A549 (cell line): ENCODE results near the gene TMEM86B.

Experiments used
- KDM1A ChIP-seq: fragments of 200-600 bp; sonication (generic); IDR thresholded peaks from 2 replicates; pipeline ENCODE4 v1.6.1; 2016; ENCODE audit warnings: low read depth, mild to moderate bottlenecking
- TF ChIP-seq, protein P1 (sequence below): fragments of >200 bp; sonication (Bioruptor Twin); formaldehyde crosslinking; IDR thresholded peaks from 3 replicates; pipeline ENCODE4 v1.5.1; 2016
- TF ChIP-seq, protein P2 (sequence below): IDR thresholded peaks from 2 replicates; pipeline ENCODE4 v1.6.1; 2012
- TF ChIP-seq, protein P3 (sequence below): fragments of >200 bp; sonication (Bioruptor Twin); formaldehyde crosslinking; IDR thresholded peaks from 3 replicates; pipeline ENCODE4 v1.6.1; 2016

DNA sequence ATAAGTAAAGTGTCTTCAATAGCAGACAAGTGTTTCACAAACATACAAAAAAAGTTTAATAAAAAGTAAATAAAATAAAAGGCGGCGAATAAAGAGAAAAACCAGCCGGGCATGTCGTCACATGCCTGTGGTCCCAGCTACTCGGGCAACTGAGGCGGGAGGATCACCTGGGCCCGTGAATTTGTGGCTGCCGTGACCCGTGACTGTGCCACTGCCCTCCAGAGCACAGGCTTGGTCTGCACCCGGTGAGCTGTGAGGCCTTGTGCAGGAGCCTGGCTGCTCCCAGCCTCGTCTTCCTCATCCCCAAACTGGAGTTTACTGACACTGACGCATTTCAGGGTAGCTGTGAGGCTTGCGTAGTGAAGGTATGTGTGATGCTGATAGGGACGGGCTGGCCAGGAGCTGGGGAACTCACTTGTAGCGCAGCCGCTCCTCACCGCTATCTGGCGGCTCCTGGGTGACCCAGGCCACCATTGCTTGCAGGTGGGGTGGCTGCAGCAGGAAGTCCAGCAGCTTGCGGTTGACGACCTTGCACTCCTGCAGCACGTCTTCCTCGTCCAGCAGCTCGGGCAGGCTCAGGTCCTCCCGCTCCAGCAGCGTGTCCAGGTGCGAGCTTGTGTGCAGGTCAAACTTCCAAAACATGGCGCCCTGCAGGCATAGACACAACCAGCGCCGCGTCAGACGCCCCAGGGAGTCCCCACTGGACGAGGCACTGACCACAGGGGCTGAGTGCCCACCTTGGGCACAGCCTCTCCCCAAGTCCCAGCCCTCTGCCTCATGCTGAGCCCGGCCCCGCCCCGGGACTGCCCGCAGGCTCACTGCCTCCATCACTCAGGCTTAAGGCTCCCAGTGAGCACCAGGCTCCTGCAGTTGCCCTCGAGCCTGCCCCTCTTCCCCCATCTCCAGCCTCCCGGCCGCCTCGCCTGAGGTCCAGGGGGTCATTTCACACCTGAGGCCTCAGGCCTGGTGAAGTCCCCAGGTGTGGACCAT lies 18.2 kb upstream of the TMEM86B start:
- TF ChIP-seq, protein P1, sequence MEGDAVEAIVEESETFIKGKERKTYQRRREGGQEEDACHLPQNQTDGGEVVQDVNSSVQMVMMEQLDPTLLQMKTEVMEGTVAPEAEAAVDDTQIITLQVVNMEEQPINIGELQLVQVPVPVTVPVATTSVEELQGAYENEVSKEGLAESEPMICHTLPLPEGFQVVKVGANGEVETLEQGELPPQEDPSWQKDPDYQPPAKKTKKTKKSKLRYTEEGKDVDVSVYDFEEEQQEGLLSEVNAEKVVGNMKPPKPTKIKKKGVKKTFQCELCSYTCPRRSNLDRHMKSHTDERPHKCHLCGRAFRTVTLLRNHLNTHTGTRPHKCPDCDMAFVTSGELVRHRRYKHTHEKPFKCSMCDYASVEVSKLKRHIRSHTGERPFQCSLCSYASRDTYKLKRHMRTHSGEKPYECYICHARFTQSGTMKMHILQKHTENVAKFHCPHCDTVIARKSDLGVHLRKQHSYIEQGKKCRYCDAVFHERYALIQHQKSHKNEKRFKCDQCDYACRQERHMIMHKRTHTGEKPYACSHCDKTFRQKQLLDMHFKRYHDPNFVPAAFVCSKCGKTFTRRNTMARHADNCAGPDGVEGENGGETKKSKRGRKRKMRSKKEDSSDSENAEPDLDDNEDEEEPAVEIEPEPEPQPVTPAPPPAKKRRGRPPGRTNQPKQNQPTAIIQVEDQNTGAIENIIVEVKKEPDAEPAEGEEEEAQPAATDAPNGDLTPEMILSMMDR, result no peak
- no peak for TF ChIP-seq KDM1A
- TF ChIP-seq, protein P2, sequence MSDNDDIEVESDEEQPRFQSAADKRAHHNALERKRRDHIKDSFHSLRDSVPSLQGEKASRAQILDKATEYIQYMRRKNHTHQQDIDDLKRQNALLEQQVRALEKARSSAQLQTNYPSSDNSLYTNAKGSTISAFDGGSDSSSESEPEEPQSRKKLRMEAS, result no peak
- TF ChIP-seq, protein P3, sequence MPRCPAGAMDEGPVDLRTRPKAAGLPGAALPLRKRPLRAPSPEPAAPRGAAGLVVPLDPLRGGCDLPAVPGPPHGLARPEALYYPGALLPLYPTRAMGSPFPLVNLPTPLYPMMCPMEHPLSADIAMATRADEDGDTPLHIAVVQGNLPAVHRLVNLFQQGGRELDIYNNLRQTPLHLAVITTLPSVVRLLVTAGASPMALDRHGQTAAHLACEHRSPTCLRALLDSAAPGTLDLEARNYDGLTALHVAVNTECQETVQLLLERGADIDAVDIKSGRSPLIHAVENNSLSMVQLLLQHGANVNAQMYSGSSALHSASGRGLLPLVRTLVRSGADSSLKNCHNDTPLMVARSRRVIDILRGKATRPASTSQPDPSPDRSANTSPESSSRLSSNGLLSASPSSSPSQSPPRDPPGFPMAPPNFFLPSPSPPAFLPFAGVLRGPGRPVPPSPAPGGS, result no peak
